SIG-M5 treated with dmso at 0.1 percent for 504 hours (cell line): ENCODE results near the gene ZC3HAV1L.
"Not testable (repeated sequence)": the region's sequence is repeated elsewhere in the genome, so short reads cannot be mapped to it uniquely, and the experiment has no call there.

Source experiments
- DNase-seq: peaks from one replicate; lab custom pipeline; 2025; ENCODE audit not compliant: unreplicated experiment; lab: John Stamatoyannopoulos, UW

ZC3HAV1L gene

GRCh38 chr7:139054101-139054500 lies 18.3 kb upstream of the ZC3HAV1L start:
- DNase-seq, result no peak

GRCh38 chr7:139051655-139052054 lies 15.8 kb upstream of the ZC3HAV1L start:
- DNase-seq, result no peak

GRCh38 chr7:139049936-139050335 lies 14.1 kb upstream of the ZC3HAV1L start:
- DNase-seq, result no peak

GRCh38 chr7:139049111-139049510 lies 13.3 kb upstream of the ZC3HAV1L start:
- no peak for DNase-seq

- no peak for DNase-seq
Measured at GRCh38 chr7:139047970-139048369, 12.1 kb upstream of the ZC3HAV1L start.

- no peak for DNase-seq
Measured at GRCh38 chr7:139046143-139046542, 10.3 kb upstream of the ZC3HAV1L start.

- DNase-seq, result peak; percentile 41
Measured at GRCh38 chr7:139044813-139045794, 9.3 kb upstream of the ZC3HAV1L start.

- DNase-seq, result no peak
Measured at GRCh38 chr7:139043823-139044812, 8.3 kb upstream of the ZC3HAV1L start.

GRCh38 chr7:139041378-139042085 lies 5.7 kb upstream of the ZC3HAV1L start:
- DNase-seq, result no peak

GRCh38 chr7:139038691-139039090 lies 2.8 kb upstream of the ZC3HAV1L start:
- DNase-seq, result no peak

GRCh38 chr7:139036901-139037300 lies 1.1 kb upstream of the ZC3HAV1L start:
- DNase-seq, result no peak

GRCh38 chr7:139034855-139035585 lies 822 bp downstream of the ZC3HAV1L start:
- peak; percentile 43 for DNase-seq

- no peak for DNase-seq
Measured at GRCh38 chr7:139034336-139034735, 1.5 kb downstream of the ZC3HAV1L start.

- no peak for DNase-seq
Measured at GRCh38 chr7:139033346-139034114, 2.3 kb downstream of the ZC3HAV1L start.

- DNase-seq, result no peak
Measured at GRCh38 chr7:139032473-139032872, 3.4 kb downstream of the ZC3HAV1L start.

GRCh38 chr7:139029353-139029752 lies 6.5 kb downstream of the ZC3HAV1L start:
- DNase-seq, result no peak

GRCh38 chr7:139026551-139026950 lies 9.3 kb downstream of the ZC3HAV1L start:
- DNase-seq, result no peak

- DNase-seq, result not testable (repeated sequence)
Measured at GRCh38 chr7:139025861-139026260, 10.0 kb downstream of the ZC3HAV1L start.

- DNase-seq, result no peak
Measured at GRCh38 chr7:139023076-139023475, 12.8 kb downstream of the ZC3HAV1L start.
